Erythroblast (primary cell): ENCODE results near the gene NUTM2A.
"Not testable (repeated sequence)": the region's sequence is repeated elsewhere in the genome, so short reads cannot be mapped to it uniquely, and the experiment has no call there.

Source experiments
- GATA1 ChIP-seq: IDR thresholded peaks from 2 replicates; pipeline ENCODE4 v1.6.1; 2011; ENCODE audit warnings: low read depth, mild to moderate bottlenecking, control low read depth, low read length, moderate library complexity
- POLR2A ChIP-seq: IDR thresholded peaks from 2 replicates; pipeline ENCODE4 v1.6.1; 2011; ENCODE audit warnings: mild to moderate bottlenecking, low read length

DNA sequence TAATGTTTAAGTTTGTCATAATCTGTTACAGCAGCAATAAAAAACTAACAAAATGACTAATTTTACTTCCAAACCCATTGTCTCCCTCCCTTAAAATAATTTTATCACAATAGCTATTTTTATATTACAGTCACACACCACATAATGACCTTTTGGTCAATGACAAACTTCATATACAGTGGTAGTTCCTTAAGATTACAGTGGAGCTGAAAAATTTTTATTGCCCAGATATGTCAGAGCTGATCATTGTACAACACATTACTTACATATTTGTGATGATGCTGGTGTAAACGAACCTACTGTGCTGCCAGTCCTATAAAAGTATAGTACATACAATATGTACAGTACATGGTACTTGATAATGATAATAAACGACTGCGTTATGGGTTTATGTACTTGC, 22.1 kb downstream of the NUTM2A start:
- TF ChIP-seq POLR2A, GATA1: not testable (repeated sequence)
